Stimulated activated CD8-positive, alpha-beta memory T cell treated with anti-CD3 and anti-CD28 coated beads, Interleukin-4, amount 100 ng/mL, for 48 hours (primary cell): ENCODE results near the gene ENTPD5.
A peak's percentile ranks its signal among the peaks of the same experiment; 100 is the strongest.
"Not testable (repeated sequence)": the region's sequence is repeated elsewhere in the genome, so short reads cannot be mapped to it uniquely, and the experiment has no call there.

ENCODE experiments used
- DNase-seq: peaks from one replicate; pipeline ENCODE4 v3.0.0-alpha.2; 2020

ENTPD5 gene

DNA sequence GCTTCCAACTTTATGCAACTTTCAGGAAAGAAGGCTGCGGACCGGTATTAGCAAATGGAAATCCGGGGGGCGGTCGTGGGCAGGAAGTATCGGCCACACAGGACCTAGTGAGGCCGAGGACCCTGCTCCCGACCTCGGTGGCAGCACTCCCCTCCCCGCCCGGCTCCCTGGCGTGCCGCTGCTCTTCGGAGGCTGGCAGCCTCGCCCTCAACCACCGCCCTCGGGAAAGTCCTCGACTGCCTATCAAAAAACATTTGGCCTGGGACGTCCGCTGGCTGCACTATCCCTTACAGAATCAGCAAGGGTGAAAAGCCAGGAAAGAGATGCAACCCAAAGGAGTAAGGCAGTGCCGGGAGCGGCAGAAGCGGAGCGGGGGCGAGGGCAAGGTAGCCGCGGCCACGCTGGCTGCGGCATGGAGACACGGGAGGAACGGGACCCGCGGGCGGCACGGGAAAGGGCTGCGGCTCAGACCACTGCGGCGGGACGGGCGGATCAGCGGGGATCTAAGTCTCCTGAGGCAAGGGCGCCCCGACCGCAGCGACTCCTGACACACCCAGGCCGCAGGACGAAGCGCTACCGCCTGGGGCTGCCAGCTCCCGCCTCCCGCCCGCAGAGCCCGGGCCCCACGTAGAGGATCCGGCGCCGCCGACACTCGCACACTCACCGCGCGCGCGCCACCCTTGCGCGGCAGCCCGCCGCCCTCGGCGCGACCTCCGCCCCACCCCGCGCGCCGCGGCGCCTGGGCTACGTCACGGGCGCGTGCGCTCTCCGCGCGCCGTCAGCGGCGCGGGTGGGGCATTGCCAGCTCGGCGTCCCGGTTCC, at the start of gene ENTPD5, which contains the start of gene BBOF1:
ENTPD5 (minus strand) TSS at position 703 of the 822 bp plus-strand sequence. CDS start 31,186 bp downstream, outside the sequence.
BBOF1 (plus strand) TSS at position 764 of the 822 bp plus-strand sequence. CDS start 130 bp downstream, outside the sequence.
- peak; percentile 85 for DNase-seq

DNA sequence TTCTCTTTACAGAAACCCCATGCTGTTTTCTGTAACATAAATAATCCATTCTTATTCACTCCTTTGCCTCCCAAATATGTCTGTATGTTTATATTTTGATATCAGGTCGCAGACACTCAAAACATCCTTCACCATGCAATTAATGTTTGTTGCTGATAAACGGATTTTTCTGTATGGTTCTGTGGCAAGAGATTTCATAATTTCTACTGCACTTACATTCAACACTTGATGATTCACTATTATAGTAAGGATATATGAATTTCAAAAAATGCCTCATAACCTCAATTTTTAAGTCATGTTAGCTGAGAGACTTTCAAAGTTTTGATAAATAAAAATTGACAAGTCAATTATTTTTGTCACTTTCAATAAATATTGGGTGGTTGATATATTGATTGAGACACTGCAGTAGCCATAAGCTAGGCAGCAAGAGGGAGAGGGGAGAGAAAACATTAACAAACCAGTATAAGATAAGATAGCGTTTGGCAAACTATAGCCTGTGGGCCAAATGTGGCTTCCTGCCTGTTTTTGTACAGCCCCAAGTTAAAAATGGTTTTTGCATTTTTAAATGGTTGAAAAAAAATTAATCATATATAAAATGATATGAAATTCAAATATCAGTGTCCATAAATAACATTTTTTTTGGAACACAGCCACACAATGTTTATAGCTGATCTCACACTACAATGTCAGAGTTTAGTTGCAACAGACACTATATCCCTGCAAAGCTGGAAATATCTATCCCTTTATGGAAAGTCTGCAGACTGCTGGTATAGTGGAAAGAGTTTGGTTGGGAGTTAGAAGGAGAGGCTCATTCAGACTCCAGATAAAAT, 46.9 kb upstream of the ENTPD5 start:
- no peak for DNase-seq

- no peak for DNase-seq
Observed at GRCh38 chr14:74064883-74065282, 45.8 kb upstream of the ENTPD5 start.

DNA sequence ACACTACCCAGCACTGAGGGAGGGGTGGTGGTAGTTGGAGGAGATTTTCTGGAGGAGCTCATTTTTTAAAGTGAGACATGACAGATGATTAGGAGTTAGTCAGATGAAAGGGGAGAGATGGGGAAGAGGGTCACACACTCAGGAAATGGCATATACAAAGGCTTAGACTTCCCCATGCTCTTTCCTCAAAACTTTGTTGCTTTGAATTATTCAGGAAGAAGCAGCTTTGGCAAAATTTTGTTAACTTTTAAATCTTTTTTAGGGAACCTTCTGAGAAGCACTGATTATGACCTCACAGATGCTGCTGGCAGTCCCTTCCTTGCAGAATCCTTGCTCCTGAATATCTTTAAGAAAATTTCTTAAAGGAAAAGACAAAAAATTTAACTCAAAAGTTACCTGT, 45.3 kb upstream of the ENTPD5 start:
- no peak for DNase-seq

DNA sequence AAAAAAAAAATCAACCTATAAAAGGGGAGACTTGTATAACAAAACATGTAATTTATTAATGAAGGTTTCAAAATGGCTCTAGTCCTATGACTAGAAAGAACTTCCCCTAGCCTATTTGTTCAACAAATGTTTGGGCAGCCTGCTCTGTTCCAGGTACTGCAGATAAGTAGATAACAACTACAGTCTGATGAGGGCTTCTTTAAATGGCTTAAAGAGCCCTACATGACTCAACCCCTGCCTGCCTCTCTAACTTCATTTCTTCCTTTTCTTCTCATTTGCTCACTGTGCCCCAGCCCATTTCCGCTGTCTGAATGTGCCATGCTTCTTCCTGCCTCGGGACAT, 43.7 kb upstream of the ENTPD5 start:
- no peak for DNase-seq

DNA sequence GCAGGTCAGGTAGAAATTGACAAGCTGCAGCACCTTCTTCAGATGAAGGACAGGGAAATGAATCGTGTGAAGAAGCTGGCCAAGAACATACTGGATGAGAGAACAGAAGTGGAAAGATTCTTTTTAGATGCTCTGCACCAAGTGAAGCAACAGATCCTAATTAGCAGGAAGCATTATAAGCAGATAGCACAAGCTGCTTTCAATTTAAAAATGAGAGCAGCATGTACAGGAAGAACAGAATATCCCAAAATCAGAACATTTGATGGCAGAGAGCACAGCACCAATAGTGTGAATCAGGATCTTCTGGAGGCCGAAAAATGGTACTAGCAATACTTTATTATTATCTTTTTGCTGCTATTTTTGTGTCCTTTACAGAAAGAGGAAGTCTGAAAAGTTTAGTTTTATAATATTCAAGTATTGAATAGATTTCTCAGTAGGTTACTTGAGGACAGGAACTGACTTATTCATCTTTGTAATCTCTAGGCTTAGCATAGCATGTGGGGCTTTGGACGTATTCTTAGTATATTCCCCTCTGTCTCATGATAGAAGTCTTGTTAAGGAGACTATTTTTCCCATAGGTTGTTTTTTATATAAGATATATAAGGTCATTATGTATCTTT, 30.9 kb upstream of the ENTPD5 start:
- no peak for DNase-seq

DNA sequence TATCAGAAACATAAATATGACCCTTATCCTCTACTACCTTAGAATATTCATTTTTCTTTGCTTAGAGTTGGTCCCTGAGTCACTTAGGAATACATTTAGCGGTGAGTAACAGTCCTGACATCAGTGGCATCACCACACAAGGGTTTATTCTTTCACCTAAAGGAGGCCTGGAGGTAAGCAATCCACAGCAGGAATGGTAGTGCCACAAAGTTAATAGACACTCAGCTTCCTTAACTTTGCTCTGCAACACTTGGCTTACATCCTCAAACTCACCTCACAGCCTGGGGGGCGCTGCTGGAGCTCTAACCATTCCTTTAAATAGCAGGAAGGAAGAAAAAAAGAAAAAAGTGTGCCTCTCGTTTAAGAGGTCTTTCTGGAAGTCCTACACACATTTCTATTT, 29.2 kb upstream of the ENTPD5 start:
- no peak for DNase-seq

DNA sequence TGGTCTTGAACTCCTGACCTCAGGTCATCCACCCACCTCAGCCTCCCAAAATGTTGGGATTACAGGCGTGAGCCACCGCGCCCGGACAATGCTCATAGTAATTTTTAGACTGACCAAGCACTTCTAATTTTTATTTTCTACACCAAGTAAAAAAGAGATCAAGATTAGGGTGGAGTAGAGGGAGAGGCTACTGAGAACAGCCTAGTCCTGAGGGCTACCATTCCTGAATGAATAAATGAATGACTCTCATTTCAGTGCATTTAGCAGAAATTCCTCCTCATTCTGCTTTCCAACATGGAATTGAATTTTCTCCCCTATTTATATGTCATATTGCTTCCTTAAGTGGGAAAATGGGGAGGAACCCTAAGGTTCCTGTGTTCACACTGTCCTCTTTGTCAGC, 26.4 kb upstream of the ENTPD5 start:
- DNase-seq: no peak

GRCh38 chr14:74042296-74042695, 23.2 kb upstream of the ENTPD5 start:
- DNase-seq: no peak

- no peak for DNase-seq
Observed at GRCh38 chr14:74038020-74038859, 19.2 kb upstream of the ENTPD5 start.

- DNase-seq: no peak
Observed at GRCh38 chr14:74035556-74035955, 16.5 kb upstream of the ENTPD5 start.

- DNase-seq: no peak
Observed at GRCh38 chr14:74034572-74034971, 15.5 kb upstream of the ENTPD5 start.

DNA sequence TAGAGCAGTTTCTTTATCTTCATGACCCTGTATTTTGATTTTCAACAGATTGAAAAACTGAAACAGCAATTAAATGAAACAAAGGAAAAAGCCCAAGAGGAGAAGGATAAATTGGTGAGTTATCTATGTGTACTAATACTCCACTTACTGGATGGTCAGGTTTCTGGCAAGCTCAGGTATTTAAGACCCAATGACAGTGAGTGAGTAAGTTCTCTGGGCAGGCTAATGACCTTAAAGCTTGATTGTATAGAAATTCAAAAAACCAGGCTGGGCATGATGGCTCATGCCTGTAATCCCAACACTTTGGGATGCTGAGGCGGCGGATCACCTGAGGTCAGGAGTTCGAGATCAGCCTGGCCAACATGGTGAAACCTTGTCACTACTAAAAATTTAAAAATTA, 10.0 kb upstream of the ENTPD5 start:
- DNase-seq: no peak

DNA sequence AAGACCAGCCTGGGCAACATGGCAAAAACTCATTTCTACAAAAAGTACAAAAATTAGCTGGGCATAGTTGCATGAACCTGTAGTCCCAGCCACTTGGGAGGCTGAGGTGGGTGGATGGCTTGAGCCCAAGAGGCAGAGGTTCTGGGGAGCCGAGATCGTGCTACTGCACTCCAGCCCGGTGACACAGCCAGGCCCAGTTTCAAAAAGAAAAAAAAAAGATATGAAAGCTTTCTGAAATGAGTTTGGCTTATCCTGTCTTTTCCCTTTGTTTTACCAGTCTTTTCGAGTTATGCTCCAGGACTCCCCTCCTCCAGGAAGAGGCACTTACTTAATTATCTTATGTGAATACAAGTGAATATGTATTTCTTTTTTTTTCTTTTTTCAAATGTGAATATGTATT, 3.3 kb upstream of the ENTPD5 start:
- no peak for DNase-seq

DNA sequence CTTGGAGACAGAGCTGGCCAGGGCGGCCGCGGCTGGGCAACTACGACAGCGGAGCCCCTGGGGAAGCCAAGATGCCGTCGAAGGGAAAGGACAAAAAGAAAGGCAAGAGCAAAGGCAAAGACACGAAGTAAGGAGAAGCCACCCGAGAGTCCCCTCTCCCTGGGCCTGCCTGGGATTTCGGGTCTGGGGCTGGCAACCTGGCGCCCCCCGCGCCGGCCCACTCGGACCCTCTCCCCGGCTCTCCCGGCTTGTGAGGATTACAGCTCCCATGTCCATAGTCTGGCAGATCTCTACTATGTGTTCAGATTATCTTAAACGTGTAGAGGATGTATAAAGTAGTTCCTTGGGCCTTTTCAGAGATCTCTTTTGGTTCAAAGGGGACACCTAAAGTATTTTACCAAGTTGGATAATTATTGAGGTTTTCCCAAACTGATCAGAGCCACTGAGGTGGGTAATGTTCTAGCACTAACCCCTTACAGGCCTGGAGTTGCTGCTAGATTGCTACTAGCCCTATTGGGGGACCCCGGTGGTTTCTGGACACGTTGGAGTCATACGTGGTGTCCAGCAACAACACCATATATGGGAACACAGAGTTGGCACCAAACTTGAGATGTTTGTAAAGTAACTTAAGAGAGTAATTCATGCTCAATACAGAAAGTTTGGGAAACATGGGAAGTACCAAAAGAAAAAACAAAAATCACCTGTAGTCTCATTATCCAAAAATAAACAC, 485 bp upstream of the ENTPD5 start:
- DNase-seq: no peak

- no peak for DNase-seq
Observed at GRCh38 chr14:74018174-74018585, 908 bp downstream of the ENTPD5 start.

DNA sequence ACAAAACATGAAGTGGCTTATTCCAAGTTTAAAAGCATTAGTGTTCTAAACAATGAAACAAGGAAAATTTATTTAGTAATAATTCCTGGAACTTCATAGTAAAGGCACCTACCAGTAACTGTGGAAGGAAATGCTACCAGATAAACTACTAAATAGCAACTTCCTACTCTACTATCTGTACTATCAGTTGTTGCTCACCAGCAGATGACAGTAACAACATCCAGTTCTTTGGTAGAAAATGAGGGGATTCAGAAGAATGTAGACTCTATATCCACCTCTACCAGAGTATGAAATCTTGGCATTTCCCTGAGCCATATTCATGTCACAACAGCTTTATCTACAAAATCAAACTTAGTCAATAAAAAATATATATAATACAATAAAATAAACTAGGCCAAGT, 3.1 kb downstream of the ENTPD5 start:
- no peak for DNase-seq

DNA sequence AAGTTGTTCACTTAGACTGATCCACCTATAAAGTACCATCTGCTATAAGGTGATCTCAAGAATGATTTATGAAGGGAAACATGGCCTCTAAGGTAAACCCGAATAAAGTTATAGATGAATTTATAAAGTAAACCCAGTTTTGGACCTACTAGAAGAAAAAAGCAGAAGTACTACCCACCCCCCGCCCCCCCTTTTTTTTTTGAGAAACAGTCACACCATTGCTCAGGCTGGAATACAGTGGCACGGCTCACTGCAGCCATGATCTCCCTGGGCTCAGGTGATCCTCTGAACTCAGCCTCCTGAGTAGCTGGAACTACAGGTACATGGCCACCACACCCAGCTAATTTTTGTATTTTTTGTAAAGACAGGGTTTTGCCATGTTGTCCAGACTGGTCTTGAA, 3.9 kb downstream of the ENTPD5 start:
- DNase-seq: no peak

DNA sequence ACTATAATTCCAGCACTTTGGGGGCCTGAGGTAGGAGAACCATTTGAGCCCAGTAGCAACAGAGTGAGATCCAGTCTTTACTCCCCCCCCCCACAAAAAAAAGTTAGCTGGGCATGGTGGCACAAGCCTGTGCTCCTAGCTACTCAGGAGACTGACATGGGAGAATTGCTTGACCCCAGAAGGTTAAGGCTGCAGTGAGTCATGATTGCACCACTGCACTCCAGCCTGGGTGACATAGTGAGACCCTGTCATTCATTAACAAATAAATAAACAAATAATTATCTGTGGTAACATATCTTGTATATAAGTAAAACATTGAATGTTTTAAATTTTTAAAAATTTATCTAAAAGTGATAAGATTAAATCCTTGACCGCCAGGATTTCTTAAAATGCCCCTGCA, 4.8 kb downstream of the ENTPD5 start:
- DNase-seq: no peak

GRCh38 chr14:74008843-74009499, 10.1 kb downstream of the ENTPD5 start:
- no peak for DNase-seq

DNA sequence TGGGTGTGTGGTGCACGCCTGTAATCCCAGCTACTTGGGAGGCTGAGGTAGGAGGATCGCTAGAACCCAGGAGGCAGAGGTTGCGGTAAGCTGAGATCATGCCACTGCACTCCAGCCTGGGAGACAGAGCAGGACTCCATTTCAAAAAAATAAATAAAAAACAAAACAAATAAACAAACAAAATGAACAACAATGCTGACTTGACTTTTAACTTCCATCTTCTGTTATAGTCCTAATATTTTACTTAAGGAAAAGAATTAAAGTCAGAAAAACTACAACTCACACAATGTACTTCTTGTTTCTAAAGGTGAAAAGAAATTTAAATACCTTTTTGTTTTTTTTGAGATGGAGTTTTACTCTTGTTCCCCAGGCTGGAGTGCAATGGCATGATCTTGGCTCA, 13.4 kb downstream of the ENTPD5 start:
- DNase-seq: not testable (repeated sequence)
